ENCODE measurements around the gene IL36RN.

IL36RN gene

DNA sequence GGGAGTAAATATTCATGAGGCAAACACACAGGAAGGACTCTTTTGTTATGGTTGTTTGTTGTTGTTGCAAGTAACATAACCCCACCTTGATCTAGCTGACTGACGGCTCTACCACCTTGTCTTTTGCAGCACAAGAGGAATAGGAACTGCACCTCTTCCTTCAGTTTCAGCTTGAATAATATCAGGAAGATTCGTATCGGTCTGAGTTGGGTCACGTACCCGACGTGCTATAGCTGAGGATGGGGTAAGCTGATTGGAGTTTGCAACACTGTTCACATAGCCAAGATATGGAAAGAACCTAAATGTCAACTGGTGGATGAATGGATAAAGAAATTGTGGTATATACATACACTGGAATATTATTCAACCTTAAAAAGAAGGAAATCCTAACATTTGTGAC lies 53.9 kb downstream of the IL36RN start:
- Histone ChIP-seq H3K27ac (replicated peaks) (peak overlapping the region; percentile 60), H3K27me3 (ENCODE audit: insufficient read depth, poor library complexity, severe bottlenecking) (no peaks in the 10 kb centered on the region), H3K4me3 (replicated peaks; ENCODE audit: insufficient read depth, low read length) (no peak overlapping the region)
- DNase-seq (ENCODE audit: low read depth in 1 of 2, low spot score in 1 of 2), result no peak
- TF ChIP-seq, protein P1, sequence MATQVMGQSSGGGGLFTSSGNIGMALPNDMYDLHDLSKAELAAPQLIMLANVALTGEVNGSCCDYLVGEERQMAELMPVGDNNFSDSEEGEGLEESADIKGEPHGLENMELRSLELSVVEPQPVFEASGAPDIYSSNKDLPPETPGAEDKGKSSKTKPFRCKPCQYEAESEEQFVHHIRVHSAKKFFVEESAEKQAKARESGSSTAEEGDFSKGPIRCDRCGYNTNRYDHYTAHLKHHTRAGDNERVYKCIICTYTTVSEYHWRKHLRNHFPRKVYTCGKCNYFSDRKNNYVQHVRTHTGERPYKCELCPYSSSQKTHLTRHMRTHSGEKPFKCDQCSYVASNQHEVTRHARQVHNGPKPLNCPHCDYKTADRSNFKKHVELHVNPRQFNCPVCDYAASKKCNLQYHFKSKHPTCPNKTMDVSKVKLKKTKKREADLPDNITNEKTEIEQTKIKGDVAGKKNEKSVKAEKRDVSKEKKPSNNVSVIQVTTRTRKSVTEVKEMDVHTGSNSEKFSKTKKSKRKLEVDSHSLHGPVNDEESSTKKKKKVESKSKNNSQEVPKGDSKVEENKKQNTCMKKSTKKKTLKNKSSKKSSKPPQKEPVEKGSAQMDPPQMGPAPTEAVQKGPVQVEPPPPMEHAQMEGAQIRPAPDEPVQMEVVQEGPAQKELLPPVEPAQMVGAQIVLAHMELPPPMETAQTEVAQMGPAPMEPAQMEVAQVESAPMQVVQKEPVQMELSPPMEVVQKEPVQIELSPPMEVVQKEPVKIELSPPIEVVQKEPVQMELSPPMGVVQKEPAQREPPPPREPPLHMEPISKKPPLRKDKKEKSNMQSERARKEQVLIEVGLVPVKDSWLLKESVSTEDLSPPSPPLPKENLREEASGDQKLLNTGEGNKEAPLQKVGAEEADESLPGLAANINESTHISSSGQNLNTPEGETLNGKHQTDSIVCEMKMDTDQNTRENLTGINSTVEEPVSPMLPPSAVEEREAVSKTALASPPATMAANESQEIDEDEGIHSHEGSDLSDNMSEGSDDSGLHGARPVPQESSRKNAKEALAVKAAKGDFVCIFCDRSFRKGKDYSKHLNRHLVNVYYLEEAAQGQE (IDR thresholded peaks at IDR 0.05; ENCODE audit: insufficient replicate concordance, low read depth), result no peak
- TF ChIP-seq, protein P2, sequence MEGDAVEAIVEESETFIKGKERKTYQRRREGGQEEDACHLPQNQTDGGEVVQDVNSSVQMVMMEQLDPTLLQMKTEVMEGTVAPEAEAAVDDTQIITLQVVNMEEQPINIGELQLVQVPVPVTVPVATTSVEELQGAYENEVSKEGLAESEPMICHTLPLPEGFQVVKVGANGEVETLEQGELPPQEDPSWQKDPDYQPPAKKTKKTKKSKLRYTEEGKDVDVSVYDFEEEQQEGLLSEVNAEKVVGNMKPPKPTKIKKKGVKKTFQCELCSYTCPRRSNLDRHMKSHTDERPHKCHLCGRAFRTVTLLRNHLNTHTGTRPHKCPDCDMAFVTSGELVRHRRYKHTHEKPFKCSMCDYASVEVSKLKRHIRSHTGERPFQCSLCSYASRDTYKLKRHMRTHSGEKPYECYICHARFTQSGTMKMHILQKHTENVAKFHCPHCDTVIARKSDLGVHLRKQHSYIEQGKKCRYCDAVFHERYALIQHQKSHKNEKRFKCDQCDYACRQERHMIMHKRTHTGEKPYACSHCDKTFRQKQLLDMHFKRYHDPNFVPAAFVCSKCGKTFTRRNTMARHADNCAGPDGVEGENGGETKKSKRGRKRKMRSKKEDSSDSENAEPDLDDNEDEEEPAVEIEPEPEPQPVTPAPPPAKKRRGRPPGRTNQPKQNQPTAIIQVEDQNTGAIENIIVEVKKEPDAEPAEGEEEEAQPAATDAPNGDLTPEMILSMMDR (IDR thresholded peaks at IDR 0.05; ENCODE audit: insufficient read depth, low read length), result no peak
- TF ChIP-seq POLR2AphosphoS5 (IDR thresholded peaks at IDR 0.05; ENCODE audit: low read depth), result no peak
- TF ChIP-seq GABPA (IDR thresholded peaks at IDR 0.05; ENCODE audit: low read depth), result no peak
- no peak for TF ChIP-seq SPI1 (IDR thresholded peaks at IDR 0.05; ENCODE audit: borderline replicate concordance, low read depth)

DNA sequence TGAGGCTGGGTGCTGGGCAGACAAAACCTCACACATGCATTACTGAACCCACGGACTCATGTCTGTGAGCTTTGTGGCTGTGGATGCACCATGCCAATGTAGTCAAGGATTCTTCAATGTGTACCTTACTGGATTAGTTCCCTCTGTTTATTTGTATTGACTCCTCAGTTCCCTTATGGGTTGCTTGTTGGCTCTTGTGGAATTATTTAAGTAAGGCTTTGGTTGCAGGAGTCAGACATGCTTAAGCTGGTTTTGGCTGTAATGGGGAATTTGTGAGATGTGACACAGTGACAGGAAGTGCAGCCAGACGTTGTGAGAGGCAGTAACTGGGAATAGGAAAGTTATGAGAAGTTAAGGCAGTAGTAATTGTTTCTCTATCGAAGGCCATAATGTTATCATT lies 54.8 kb downstream of the IL36RN start:
- no peak for DNase-seq (ENCODE audit: low read depth in 1 of 2, low spot score in 1 of 2)
- no peak overlapping the region for H3K27ac ChIP-seq (replicated peaks)
- H3K4me3 ChIP-seq (replicated peaks; ENCODE audit: insufficient read depth, low read length), result no peak overlapping the region
- H3K27me3 ChIP-seq (ENCODE audit: insufficient read depth, poor library complexity, severe bottlenecking), result no peaks in the 10 kb centered on the region
- TF ChIP-seq, protein P2 (IDR thresholded peaks at IDR 0.05; ENCODE audit: insufficient read depth, low read length), result no peak
- no peak for TF ChIP-seq POLR2AphosphoS5 (IDR thresholded peaks at IDR 0.05; ENCODE audit: low read depth)
- TF ChIP-seq SPI1 (IDR thresholded peaks at IDR 0.05; ENCODE audit: borderline replicate concordance, low read depth), result no peak
- no peak for TF ChIP-seq GABPA (IDR thresholded peaks at IDR 0.05; ENCODE audit: low read depth)
- TF ChIP-seq, protein P1 (IDR thresholded peaks at IDR 0.05; ENCODE audit: insufficient replicate concordance, low read depth), result no peak

Data from HL-60 (cell line).